H1 (cell line): Measurements from ENCODE around the gene CENPB.

ENCODE experiments used
- EZH2 ChIP-seq: fragments of 200-600 bp; sonication (generic); IDR thresholded peaks from 2 replicates; pipeline ENCODE4 v1.7.1; 2012; ENCODE audit warnings: low read depth, mild to moderate bottlenecking, moderate library complexity, low read length, inconsistent platforms; ENCODE audit not compliant: severe bottlenecking
- POLR2A ChIP-seq, 2 experiments: IDR thresholded peaks; 1 replicate in 1 of 2; 2 replicates in 1 of 2; pipeline ENCODE4 v1.6.1; 2011; ENCODE audit warnings: low read depth in 2 of 2, low read length in 2 of 2, mild to moderate bottlenecking in 2 of 2; ENCODE audit errors: control extremely low read depth in 1 of 2
- RNF2 ChIP-seq: fragments of 200-900, 300-1000 bp; sonication (generic); IDR thresholded peaks from 2 replicates; pipeline ENCODE4 v1.7.1; 2016; ENCODE audit warnings: borderline replicate concordance, low read depth, mild to moderate bottlenecking, antibody characterized with exemption, low read length; ENCODE audit not compliant: poor library complexity, severe bottlenecking; ENCODE audit errors: missing control alignments
- TF ChIP-seq, protein P1 (sequence below): IDR thresholded peaks from 2 replicates; pipeline ENCODE4 v1.6.1; 2011; ENCODE audit warnings: low read depth, mild to moderate bottlenecking, low read length; ENCODE audit not compliant: insufficient read depth
- TF ChIP-seq, protein P2 (sequence below), 3 experiments: IDR thresholded peaks; 1 replicate in 2 of 3; 2 replicates in 1 of 3; pipeline versions ENCODE4 v1.5.1 to v1.6.1; 2011; ENCODE audit warnings: low read length in 3 of 3, mild to moderate bottlenecking in 3 of 3, inconsistent platforms in 2 of 3, low read depth in 1 of 3, moderate library complexity in 1 of 3; ENCODE audit not compliant: insufficient read depth in 1 of 3; ENCODE audit errors: control extremely low read depth in 1 of 3

DNA sequence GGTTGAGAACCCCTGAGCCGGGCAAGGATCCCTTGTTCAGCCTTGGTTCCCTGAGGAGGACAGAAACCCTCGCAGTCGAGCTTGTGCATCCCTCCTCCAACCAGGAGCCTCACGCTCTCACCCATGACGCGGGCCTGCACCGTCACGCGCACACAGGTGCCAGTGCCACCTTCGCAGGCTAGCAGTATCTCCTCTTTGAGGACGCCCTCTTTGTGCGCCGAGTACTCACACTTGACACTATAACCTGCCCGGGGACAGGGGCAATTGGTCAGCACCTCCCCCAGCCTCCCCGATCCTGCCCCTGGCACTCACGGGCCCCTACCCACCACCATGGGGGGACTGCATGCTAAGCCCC is 32.3 kb downstream of the CENPB start:
- no peak for TF ChIP-seq EZH2
- no peak for TF ChIP-seq RNF2
- TF ChIP-seq, protein P1, sequence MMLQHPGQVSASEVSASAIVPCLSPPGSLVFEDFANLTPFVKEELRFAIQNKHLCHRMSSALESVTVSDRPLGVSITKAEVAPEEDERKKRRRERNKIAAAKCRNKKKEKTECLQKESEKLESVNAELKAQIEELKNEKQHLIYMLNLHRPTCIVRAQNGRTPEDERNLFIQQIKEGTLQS, result no peak
- TF ChIP-seq, protein P2, sequence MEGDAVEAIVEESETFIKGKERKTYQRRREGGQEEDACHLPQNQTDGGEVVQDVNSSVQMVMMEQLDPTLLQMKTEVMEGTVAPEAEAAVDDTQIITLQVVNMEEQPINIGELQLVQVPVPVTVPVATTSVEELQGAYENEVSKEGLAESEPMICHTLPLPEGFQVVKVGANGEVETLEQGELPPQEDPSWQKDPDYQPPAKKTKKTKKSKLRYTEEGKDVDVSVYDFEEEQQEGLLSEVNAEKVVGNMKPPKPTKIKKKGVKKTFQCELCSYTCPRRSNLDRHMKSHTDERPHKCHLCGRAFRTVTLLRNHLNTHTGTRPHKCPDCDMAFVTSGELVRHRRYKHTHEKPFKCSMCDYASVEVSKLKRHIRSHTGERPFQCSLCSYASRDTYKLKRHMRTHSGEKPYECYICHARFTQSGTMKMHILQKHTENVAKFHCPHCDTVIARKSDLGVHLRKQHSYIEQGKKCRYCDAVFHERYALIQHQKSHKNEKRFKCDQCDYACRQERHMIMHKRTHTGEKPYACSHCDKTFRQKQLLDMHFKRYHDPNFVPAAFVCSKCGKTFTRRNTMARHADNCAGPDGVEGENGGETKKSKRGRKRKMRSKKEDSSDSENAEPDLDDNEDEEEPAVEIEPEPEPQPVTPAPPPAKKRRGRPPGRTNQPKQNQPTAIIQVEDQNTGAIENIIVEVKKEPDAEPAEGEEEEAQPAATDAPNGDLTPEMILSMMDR (IDR thresholded peaks at IDR 0.05; ENCODE audit: control extremely low read depth in 1 of 3, insufficient read depth in 1 of 3, low read depth in 1 of 3, low read length in 3 of 3), result no peak
- no peak for TF ChIP-seq POLR2A (IDR thresholded peaks at IDR 0.05; ENCODE audit: control extremely low read depth in 1 of 2, low read depth in 2 of 2, low read length in 2 of 2)
